ENCODE measurements around the gene NENF. TPM values are rescaled to one million over a fixed set of nuclear protein-coding genes. Genes with fewer than 3 reads are reported as not detected.

NENF gene
- polyA plus RNA-seq, 3 donors: 32.9 to 37.6 (median 36.9) TPM

Other genes with a start within 250 kb of the NENF start
- gene PPP2R5A, start 147.5 kb upstream of the NENF start, polyA plus RNA-seq (ENCODE audit: insufficient read length in 3 of 3): 10 to 100 TPM; 29.4 to 33.9 (median 30.2) TPM
- gene PACC1, start 18.0 kb upstream of the NENF start, polyA plus RNA-seq (ENCODE audit: insufficient read length in 3 of 3): 10 to 100 TPM; 10.1 to 13.4 (median 13.1) TPM
- 10 to 100 TPM; 10.1 to 11.8 (median 10.6) TPM for gene ATF3, start 175.8 kb downstream of the NENF start, polyA plus RNA-seq (ENCODE audit: insufficient read length in 3 of 3)

Data from renal pelvis (tissue), 3 donors.